ENCODE results near the gene CPXM2.

DNA sequence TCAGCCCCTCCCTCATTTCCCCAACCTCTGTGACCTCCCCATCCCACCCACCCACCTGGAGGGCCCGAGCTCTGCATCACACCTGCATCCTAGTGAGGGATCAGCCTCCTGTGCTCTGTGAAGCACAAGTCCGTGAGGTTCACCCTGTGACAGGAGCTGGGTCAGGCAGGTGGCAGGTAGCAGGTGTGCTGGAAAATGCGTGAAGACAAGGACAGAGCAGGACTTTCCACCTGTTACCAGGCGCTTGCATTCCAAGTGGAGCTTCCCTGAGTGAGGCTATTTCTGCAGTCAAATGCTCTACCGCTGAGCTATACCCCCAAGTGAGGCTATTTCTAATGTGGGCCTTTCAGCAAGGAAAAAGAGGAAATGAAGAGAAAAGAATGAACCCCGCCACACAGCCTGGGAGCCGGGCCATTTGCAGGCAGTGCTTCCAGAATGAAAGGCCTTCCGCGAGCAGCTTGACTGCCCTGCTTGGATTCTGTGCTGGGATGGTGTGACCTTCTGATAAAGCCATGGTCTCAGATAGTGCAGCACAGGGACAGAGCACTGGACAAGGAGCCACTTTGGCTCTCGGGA lies 13.3 kb upstream of the CPXM2 start:
- TF ChIP-seq, protein P1, sequence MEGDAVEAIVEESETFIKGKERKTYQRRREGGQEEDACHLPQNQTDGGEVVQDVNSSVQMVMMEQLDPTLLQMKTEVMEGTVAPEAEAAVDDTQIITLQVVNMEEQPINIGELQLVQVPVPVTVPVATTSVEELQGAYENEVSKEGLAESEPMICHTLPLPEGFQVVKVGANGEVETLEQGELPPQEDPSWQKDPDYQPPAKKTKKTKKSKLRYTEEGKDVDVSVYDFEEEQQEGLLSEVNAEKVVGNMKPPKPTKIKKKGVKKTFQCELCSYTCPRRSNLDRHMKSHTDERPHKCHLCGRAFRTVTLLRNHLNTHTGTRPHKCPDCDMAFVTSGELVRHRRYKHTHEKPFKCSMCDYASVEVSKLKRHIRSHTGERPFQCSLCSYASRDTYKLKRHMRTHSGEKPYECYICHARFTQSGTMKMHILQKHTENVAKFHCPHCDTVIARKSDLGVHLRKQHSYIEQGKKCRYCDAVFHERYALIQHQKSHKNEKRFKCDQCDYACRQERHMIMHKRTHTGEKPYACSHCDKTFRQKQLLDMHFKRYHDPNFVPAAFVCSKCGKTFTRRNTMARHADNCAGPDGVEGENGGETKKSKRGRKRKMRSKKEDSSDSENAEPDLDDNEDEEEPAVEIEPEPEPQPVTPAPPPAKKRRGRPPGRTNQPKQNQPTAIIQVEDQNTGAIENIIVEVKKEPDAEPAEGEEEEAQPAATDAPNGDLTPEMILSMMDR (IDR thresholded peaks at IDR 0.05), result no peak
- TF ChIP-seq POLR2AphosphoS5 (IDR thresholded peaks at IDR 0.05), result no peak
- no peak for TF ChIP-seq POLR2A (IDR thresholded peaks at IDR 0.05; ENCODE audit: low read depth)

All from esophagus muscularis mucosa (tissue), 3 donors.